NCI-H510A (cell line): ENCODE measurements around the gene GCN1.
"Not testable (repeated sequence)": the region's sequence is repeated elsewhere in the genome, so short reads cannot be mapped to it uniquely, and the experiment has no call there.

Source experiments
- DNase-seq: peaks from one replicate; lab custom pipeline; 2025; lab: John Stamatoyannopoulos, UW

Gene GCN1

DNA sequence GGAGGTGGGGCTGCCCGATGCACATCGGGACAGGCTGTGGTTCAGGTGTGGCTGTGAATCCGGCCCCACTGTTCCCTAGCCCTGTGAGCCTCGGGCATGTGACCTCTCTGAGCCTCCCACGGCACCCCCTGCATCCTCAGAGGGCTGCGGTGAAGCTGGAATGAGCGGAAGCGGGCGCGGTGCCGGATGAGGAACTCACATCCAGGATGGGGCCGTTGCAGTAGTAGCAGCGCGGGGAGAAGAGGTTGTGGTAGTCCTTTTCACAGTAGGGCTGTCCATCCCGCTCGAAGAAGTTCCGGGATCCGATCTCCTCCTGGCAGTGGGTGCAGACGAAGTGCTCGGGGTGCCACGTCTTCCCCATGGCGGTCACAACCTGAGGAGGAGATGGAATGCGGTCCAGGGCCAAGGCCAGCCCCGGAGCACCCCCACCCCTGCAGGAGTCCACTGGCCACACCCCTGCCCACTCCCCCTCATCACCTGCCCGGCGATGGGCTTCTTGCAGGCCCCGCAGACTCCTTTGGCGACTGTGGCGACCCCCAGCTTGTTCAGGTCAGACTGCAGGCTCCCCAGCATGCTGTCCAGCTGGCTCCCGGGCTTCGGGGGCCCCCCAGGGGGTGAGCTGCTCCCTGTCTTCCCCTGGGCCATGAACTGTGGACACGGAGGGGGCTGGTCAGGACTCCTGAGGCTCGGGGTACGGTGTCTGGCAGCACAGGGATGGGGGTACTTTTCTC is 20.3 kb upstream of the GCN1 start:
- no peak for DNase-seq

- DNase-seq, result no peak
These were observed 19.2 kb upstream of the GCN1 start for GRCh38 chr12:120213758-120214157.

DNA sequence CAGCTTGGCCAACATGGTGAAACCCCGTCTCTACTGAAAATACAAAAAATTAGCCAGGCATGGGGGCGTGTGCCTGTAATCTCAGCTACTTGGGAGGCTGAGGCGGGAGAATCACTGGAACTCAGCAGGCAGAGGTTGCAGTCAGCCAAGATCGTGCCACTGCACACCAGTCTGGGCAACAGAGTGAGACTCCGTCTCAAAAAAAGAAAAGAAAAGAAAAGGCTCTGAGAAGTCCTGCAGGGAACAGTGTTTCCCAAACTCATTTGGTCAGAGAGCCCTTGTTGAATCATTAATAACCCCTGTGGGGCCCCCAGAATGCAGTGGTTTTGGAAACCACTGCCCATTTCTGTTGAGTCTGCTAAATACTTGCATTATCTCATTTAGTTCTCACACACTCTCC is 18.7 kb upstream of the GCN1 start:
- DNase-seq, result not testable (repeated sequence)

GRCh38 chr12:120212301-120212700 is 17.8 kb upstream of the GCN1 start:
- DNase-seq, result no peak

DNA sequence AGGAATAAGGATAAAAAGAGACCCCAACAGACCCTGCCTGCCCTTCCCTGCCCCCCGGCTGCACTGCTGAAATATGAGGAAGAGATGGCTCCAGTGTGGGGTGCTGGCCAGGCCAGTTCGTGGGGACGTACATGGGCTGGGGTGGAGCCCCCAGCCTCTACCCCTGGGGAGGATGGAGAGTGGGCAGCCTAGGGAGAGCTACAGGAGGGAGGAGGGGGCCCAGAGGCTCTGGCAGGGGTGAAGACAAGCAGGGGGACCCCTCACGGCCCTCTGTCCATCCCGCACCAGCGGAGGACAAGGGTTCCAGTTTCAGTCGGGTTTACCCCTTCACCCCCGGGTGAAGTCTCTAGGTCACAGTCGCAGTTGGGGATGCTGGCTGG is 17.4 kb upstream of the GCN1 start:
- no peak for DNase-seq

- no peak for DNase-seq
These were observed 16.9 kb upstream of the GCN1 start for GRCh38 chr12:120211243-120211903.

- no peak for DNase-seq
These were observed 15.3 kb upstream of the GCN1 start for GRCh38 chr12:120209851-120210250.

DNA sequence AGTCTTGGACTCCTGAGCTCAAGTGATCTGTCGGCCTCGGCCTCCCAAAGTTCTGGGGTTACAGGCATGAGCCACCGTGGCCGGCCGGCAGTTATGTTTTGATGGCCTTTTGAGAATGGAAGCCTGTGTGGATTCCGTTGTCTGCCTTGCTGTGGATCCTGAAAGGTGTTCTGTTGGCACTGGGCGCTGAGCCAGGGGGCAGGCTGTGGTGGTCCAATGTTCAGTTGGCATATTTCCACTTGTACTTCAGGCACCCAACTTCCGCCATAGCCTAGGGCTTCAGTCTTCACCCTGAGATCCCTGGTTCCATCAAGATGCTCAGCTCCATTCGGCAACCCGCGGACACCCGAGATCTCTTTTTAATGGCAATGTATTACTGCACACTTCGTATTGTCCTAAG is 12.7 kb upstream of the GCN1 start:
- DNase-seq, result no peak

GRCh38 chr12:120206781-120207180 is 12.3 kb upstream of the GCN1 start:
- not testable (repeated sequence) for DNase-seq

- DNase-seq, result no peak
These were observed 11.7 kb upstream of the GCN1 start for GRCh38 chr12:120206228-120206627.

DNA sequence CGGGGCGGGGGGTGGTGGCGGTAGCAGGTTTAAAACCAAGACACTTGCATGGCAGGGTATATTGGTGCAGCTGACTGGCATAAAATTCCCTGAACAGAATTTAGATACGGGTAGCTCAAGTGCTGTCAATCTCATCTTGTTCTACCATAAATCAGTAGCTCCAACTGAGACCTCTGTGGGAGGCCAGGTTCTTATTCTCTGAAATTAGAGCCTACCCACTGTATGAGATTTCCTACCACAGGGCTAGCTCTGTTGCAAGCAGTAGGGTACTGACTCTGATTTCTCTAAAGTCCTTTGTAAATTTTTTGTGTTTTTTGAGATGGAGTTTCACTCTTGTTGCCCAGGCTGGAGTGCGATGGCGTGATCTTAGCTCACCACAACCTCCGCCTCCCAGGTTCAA is 9.7 kb upstream of the GCN1 start:
- no peak for DNase-seq

DNA sequence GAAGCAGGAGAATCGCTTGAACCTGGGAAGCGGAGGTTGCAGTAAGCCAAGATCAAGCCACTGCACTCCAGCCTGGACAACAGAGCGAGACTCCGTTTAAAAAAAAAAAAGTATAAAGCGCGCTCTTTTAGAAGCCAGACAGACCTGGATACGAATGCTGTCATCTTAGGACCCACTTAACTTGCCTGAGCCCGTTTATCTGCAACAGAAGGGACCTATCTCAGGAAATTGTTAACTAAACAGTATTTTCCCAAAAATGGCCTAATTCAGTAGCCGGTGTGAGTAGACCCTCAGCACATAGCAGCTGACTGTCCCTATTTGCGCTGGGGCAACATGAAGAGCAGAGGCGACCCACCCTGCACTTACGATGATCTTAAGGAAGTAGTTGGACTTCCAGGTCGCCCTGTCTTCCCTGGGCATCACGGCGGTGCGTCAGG is 5.9 kb upstream of the GCN1 start:
- no peak for DNase-seq

- DNase-seq, result no peak
These were observed 5.2 kb upstream of the GCN1 start for GRCh38 chr12:120199595-120200306.

DNA sequence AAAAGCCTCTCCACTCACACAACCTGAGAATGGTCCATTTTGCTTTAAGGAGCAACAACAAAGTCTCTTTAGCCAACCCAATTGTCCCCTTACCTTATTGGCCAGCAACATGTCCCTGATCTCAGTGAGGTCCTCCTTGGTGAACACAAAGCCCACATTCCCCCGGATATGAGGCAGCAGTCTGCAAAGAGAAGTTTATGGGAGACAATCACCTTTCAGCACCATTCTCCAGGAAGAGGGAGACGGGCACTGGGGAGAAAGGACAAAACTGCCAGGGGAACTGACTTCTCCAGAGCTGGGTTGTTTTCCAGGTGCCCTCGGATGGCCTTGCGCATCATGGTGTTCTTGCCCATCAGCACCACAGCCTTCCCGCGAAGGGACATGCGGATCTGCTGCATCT is 4.5 kb upstream of the GCN1 start:
- no peak for DNase-seq

GRCh38 chr12:120197542-120197887 is 3.0 kb upstream of the GCN1 start:
- no peak for DNase-seq

DNA sequence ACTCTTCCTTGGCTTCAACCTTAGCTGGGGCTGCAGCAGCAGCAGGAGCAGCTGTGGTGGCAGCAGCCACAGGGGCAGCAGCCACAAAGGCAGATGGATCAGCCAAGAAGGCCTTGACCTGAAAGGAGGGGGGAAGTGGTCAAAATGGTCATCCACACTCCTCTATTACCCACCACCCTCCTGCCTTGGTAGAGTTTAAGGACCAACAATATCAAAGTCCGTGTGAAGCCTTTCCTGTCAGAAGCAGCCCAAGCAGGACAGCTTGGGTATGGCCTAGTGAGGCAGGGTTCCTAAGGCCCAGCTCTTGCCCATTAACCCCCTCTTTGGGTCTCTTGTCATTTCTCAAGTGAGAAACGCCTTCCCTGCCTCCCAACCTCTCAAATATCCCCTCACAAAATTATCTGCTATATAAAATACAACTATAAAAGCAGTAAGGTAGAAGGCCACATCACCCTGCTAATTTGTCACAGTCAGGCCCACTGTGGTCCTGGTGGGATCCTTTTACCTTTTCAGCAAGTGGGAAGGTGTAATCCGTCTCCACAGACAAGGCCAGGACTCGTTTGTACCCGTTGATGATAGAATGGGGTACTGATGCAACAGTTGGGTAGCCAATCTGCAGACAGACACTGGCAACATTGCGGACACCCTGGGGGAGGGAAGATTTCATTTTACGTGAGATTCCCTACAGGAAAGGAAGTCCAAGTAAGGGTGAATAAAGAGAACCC is 2.5 kb upstream of the GCN1 start:
- DNase-seq, result not testable (repeated sequence)

GRCh38 chr12:120196363-120196762 is 1.8 kb upstream of the GCN1 start:
- DNase-seq, result no peak

DNA sequence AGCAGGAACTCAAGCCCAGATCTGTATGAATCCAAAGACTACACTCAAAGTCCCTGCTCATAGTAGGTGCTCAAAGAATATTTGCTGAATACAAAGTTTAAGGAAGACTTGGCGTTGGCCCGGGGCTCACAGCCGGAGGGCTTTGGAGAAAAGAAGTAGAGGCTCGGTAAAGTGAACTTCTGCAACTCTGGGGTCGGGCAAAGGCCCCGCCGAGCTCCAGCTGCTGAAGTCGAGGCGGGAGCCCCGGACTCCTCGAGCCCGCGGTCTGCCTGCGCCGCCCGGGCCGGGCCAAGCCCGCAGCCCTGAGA is 335 bp downstream of the GCN1 start:
- DNase-seq, result no peak

DNA sequence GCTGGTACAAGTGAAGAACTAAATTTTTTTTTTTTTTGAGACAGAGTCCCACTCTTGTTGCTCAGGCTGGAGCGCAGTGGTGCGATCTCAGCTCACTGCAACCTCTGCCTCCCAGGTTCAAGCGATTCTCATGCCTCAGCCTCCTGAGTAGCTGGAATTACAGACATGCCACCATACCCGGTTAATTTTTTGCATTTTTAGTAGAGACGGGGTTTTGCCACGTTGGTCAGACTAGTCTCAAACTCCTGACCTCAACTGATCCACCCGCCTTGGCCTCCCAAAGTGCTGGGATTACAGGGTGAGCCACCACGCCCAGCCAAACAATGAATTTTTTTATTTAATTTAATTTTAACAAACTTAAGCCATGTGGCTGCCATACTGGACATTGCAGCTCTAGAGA is 1.2 kb downstream of the GCN1 start:
- DNase-seq, result not testable (repeated sequence)

DNA sequence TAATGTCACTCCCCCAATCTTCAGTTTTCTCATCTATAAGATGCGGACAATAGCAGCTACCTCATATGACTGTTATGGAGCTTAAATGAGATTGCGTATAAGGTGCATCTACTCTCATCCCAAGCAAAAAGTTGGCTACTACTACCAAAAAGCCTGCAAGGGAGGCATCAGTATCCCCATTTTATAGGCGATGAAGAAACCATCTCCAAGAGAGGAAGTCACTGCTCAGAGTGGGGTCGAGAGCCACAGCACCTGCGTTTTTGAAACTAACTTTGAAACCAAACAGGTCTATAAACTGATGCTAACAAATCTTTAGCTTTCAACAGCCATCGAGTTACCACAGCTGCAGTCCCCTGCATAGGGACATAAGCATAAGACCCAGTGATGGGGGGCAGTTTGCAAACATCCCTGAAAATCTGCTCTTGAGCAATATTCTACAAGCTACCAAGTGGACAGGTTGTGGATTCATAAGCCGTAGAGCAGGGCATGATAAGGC is 3.5 kb downstream of the GCN1 start:
- DNase-seq, result no peak

DNA sequence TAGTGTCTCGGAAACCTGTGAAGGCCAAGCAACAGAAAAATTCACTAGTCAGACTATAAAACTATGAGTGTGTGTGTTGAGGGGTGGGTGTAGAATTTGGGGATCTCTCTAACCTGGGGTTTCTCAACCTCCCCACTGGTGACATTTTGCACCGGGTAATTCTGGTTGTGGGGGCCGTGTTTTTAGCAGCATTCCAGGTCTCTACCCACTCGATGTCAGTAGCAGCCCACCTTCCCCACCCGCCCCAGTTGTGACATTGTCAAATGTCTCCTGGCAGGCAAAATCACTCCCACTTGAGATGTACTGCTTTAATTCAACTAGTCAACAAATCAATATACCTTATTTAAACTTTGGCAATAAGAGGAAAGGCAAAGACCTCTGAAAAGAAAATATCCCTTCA is 4.1 kb downstream of the GCN1 start:
- DNase-seq, result no peak

DNA sequence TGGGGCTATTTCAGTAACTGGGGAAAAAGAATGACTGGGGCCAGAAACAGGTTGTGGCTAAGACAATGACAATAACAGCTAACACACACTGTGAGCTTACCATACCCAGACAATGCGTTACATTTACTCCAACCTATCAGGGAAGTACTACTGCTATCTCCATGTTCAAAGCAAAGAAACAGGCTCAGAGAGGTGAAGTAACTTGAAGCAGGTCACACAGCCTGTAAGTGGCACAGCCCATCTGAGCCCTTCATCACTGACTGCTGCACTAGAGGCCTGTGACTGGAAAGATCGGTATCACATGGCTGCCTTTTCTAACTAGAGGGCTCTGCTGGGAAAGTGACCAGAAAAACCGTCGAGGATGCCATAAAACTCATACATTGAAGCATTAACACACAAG is 7.9 kb downstream of the GCN1 start:
- DNase-seq, result no peak

GRCh38 chr12:120183211-120183631 is 11.3 kb downstream of the GCN1 start:
- DNase-seq, result no peak
